CD4-positive, alpha-beta T cell treated with Interferon gamma for 1 hour (primary cell): ENCODE data around the gene ANKRD29.

Experiments
- DNase-seq: peaks from one replicate; pipeline ENCODE4 v3.0.0-alpha.2; 2020

Gene ANKRD29

GRCh38 chr18:23662309-23663263 lies at the start of gene ANKRD29:
Gene ANKRD29, minus strand, starts transcription at chr18:23662911. Its CDS starts 181 bp downstream, at chr18:23662730.
- DNase-seq, result peak; percentile 50

- DNase-seq, result no peak
These were observed 49.7 kb upstream of the ANKRD29 start for GRCh38 chr18:23712445-23712844.

DNA sequence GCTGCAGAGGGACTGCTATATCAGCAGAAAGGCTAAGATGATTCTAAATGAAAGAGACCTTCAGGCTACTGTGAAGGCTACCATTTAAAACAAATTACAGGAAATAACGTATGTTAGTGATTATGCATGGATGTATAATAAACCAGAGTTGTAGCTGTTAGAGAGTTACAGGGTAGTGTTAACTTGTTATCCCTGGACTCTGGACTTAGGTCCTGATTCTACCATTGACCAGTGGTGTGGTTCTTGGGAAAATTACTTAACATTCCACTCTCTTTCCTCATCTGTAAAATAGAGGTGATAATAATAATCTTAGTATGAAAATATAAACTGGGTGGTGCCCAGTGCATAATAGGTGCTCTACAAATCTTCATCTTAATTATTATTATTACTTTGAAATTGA lies 48.7 kb upstream of the ANKRD29 start:
- DNase-seq, result no peak

GRCh38 chr18:23710946-23711345 lies 48.2 kb upstream of the ANKRD29 start:
- DNase-seq, result no peak

- DNase-seq, result no peak
These were observed 47.4 kb upstream of the ANKRD29 start for GRCh38 chr18:23710068-23710527.

GRCh38 chr18:23706971-23707640 lies 44.4 kb upstream of the ANKRD29 start:
- no peak for DNase-seq

DNA sequence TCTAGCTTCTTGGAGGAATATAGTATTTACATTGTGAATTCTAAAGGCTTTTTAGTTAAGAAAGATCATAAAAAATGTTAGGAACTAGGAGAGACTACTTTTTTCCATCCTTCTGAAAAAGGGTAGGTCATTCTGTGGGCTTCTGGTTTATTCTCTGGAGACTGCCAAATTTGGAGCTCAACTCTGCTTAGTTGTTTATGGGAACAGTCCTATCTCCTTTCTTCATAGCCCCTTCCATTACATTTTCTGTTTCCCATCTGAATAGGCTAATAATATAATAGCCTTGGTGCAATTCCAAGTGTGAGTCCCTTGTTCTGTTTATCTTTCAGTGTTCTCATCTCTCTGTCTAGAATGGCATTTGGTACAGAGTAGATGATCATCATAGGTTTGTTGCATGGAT lies 42.1 kb upstream of the ANKRD29 start:
- no peak for DNase-seq

DNA sequence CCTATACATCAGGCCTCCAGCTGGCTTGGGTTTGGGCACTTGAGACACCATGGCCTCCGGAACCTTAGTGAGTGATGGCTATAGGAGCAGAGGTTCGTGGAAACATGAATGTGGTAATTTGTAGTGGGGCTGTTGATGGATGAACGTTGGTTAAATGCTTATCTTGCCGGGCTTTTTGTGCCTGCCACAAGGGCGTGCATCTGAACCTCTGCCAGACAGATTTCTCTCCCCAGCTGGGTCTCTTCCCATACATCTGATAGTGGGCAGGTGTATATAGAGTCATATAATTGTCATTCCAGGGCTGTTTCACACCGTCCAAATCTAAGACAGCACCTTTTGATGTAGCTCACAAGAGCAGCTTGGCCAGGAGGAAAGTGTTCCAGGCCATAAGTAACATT lies 41.3 kb upstream of the ANKRD29 start:
- no peak for DNase-seq

DNA sequence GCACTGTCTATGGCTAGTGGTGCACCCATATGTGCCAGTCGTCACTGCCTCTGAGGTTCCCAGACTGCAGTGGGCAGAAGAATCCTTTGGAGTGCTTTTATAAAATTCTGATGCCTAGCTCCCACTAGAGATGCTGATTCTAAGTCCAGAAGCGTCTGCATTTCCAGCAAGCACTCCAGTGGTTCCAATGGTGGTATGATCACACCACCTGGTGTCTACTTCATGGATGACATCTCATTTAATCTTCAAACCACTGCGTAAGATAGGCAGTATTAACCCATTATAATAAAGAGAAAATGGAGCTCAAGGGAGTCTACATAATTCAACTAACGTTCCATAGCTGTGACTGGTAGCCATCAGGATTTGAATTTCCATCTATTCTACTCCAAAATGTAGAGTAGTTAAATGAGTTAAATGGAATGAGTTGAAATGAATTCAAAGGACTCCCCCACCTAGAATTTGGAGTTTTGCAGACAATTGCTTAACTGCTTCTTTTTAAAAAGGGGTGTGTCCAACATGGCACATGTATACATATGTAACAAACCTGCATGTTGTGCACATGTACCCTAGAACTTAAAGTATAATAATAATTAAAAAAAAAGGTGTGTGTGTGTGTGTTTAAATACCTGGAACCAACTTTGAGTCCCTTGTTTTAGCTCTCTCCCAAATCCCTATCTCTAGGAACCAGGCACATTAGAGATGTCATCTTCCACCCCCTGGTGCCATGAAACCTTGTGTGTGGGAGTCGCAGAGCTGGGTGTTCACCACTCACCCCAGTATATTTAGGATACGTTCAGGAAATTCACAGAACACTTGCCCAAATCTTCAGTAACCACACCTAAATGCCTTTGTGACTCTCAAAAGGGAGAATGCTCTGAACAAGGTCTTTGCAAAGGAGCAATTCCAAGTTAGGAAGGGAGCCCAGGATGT lies 40.6 kb upstream of the ANKRD29 start:
- no peak for DNase-seq

DNA sequence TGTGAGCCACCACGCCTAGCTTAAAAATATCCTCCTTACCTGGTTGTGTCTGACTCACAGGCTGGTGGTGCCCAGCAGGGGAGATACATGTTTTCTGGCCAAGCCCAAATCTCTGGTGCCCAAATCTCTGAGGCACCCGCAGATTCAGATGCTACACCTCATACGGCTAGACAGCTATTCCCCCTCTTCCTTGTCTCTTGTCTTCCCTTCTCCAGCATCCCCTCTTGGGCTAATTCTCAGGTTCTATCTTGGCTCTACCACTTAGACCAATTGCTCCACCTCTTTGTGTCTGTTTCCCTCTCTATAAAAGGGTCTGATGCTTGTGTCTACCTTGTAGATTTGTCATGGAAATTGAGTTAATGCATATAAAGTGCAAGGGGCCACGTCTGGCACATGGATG lies 39.9 kb upstream of the ANKRD29 start:
- no peak for DNase-seq

- DNase-seq, result no peak
These were observed 38.9 kb upstream of the ANKRD29 start for GRCh38 chr18:23701544-23702064.

- no peak for DNase-seq
These were observed 38.3 kb upstream of the ANKRD29 start for GRCh38 chr18:23701017-23701416.

DNA sequence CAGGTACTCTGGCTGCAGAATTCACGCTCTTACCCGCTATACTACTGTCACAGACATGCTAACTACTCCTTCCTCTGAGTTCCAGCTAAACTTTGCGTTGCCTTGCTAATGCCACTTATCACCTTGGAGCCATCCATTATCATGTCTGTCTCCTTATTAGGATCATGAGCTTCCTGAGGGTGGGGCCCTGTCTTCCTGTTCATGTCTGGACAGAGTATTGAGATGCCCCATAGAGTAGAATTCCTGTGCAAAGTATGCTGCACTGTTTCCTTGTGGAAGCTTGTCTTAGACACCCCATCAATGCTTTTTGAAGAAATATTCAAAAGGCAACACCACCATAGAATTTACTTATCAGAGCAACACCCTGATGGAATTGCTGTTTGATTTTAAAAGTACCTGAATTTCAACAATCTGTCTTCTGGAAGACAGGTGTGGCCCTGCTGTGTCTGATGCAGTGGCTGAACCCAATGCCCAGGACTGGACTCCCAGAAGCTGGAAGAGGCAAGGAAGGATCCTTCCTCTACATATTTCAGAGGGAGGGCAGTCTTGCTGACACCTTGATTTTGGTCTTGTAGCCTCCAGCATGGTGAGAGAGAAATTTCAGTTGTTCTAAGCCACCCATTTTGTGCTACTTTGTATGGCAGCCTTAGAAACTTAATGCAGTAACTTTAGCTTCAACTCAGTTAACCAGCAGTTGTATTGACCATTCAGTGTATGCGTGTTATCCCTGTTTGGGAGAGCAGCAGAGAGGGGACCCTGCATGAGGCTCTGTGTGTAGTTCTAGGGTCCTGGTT lies 32.1 kb upstream of the ANKRD29 start:
- DNase-seq, result no peak

- no peak for DNase-seq
These were observed 31.1 kb upstream of the ANKRD29 start for GRCh38 chr18:23693846-23694245.

DNA sequence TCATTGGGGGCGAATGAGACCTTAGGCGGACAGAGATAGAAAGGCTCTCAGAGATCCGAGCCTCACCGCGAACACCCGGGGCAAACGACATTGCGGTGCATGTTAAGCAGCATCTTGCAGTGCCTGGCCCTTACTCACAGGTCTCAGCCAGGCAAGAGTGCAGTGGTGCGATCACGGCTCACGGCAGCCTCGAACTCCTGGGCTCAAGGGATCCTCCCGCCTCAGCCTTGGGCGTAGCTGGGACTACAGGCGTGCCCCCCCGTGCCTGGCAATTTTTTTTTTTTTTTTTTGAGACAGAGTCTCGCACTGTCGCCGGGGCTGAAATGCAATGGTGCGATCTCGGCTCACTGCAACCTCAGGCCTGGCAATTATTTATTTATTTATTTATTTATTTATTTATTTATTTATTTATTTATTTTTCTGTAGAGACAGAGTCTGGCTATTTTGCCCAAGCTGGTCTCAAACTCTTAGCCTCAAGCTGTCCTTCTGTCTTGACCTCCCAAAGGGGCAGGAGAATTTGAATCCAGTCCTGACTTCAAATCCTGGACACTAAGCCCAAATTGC lies 27.9 kb upstream of the ANKRD29 start:
- no peak for DNase-seq

- no peak for DNase-seq
These were observed 27.1 kb upstream of the ANKRD29 start for GRCh38 chr18:23689616-23690504.

- DNase-seq, result no peak
These were observed 26.4 kb upstream of the ANKRD29 start, which contains the start of gene LAMA3 for GRCh38 chr18:23689031-23689615. Gene LAMA3, plus strand, starts transcription at chr18:23689453. Its CDS starts 231 bp downstream, at chr18:23689684.

- DNase-seq, result no peak
These were observed 25.8 kb upstream of the ANKRD29 start for GRCh38 chr18:23688528-23688927.

- DNase-seq, result no peak
These were observed 21.9 kb upstream of the ANKRD29 start for GRCh38 chr18:23684515-23685197.
